Stimulated activated CD4-positive, alpha-beta T cell treated with anti-CD3 and anti-CD28 coated beads, Interleukin-2, amount 100 ng/mL, for 4 hours (primary cell): ENCODE data around the gene KCMF1.

Experiments used
- DNase-seq: peaks from one replicate; pipeline ENCODE4 v3.0.0-alpha.2; 2020; ENCODE audit warnings: low read depth

Gene KCMF1

DNA sequence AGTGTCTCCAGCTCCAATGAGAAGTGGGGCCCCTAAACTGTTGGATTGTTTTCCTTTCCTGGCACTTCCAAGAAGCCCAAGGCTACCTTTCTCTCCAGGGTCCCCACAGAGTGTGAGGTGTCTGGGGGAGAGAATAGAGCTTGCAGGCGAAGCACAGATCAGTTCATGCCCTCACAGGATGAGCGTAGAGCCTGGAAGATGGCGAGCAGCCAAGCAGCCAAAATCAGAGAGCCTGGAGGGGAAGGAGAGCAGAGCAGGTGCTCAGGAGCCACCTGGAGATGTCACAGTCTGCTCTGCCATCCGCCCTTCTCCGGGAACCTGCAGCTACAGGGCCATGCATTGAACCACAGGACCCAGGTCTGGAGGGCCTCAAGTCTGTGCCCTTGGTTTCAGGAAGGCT is 107.6 kb downstream of the KCMF1 start:
- no peak for DNase-seq

DNA sequence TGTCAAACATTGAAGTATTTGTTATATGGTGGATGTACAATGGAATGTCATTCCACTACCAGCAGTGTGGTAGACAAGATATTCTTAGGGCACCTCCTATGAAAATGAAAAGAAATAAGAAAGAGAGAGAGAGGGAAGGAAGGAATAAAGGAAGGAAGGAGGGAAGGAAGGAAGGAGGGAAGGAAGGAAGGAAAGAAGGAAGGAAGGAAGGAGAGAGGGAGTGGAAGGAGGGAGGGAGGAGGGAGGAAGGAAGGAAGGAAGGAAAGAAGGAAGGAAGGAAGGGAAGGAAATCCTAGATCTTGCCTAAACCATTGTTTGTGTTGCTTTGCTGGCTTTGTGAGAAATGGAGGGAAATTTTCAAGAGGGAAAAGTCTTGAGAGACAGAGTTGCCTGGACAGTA is 112.1 kb downstream of the KCMF1 start:
- DNase-seq = no peak

GRCh38 chr2:85085563-85085962 is 114.6 kb downstream of the KCMF1 start:
- no peak for DNase-seq

- no peak for DNase-seq
Measured at GRCh38 chr2:85087541-85087940, 116.6 kb downstream of the KCMF1 start.

- no peak for DNase-seq
Measured at GRCh38 chr2:85088921-85089320, 118.0 kb downstream of the KCMF1 start.

- DNase-seq = no peak
Measured at GRCh38 chr2:85089585-85089984, 118.6 kb downstream of the KCMF1 start.

DNA sequence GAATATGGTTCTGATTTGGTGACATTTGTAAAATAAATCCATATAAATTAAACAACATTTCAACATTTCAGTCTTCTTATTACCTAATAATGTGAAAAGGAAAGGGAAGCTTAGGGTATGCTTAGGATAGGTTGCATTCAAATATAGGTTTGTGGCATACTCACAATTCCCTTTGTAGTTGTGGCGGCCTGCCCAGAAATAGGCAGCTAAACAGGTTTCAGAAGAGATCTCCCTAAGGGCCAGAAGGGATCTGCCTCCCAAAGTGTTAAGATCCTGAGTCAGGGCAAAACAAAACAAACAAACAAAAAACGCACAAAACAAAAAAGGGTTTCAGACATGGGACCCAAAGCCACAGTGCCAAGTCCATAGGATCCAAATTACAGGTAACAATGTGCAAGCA is 120.9 kb downstream of the KCMF1 start:
- DNase-seq = no peak

GRCh38 chr2:85095094-85095493 is 124.1 kb downstream of the KCMF1 start:
- DNase-seq = no peak

DNA sequence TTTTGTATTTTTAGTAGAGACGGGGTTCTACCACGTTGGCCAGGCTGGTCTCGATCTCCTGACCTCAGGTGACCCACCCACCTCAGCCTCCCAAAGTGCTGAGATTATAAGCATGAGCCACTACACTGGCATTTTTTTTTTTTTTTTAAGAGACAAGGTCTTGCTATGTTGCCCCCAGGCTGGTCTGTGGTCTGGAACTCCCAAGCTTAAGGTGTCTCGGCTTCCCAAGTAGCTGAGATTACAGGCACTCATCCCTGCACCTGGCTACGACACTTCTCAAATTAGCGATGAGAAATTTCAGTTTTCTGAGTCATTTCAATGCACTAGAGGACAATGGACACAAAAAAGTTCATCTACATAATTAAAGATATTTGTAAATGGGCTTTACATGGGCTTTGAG is 125.7 kb downstream of the KCMF1 start:
- DNase-seq = no peak

DNA sequence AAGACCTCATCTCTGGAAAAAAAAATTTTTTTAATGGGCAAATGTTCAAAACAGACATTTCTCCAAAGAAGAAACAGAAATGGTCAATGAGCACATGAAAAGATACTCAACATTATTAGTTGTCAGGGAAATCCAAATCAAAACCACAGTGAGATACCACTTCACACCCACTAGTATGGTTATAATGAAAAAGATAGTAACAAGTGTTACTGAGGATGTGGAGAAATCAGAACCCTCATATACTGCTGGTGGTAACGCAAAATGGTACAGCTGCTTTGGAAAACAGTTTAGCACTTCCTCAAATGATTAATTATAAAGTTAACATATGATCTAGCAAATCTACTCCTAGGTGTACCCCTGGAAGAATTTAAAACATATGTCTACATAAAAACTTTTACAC is 133.3 kb downstream of the KCMF1 start:
- no peak for DNase-seq

DNA sequence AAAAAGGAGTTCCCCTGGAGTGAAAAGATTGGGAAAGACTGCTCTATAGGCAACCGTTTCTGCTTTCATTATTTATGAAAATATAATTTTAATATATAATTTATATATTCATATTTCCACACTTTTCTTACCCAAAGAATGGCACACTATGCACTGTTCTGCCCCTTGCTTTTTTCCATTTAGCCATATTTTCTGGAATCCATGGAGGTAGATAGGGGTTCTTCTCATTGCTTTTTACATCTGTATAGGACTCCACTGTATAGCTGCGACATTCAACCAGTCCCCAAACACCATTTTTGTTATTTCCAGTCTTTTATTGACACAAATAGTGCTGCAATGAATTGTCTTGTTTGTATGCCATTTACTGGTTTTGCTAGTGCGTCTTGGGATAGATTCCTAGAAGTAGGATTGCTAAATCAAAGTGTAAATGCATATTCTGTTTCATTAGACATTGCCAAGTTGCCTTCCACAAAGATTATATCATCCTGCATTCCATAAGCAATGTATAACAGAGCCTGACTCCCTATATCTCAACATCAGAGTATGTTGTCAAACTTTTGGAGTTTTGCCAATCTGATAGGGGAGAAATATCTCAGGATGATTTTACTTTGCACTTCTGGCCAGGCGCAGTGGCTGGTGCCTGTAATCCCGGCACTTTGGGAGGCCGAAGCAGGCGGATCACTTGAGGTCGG is 135.7 kb downstream of the KCMF1 start:
- DNase-seq = no peak
